Activated T-helper 1 cell treated with Interleukin-2 at 50 U/mL for 16 hours (primary cell): ENCODE data around the gene ZNF628.

Experiments used
- DNase-seq: peaks from one replicate; pipeline ENCODE4 v3.0.0-alpha.2; 2020; ENCODE audit warnings: low read depth

ZNF628 gene

DNA sequence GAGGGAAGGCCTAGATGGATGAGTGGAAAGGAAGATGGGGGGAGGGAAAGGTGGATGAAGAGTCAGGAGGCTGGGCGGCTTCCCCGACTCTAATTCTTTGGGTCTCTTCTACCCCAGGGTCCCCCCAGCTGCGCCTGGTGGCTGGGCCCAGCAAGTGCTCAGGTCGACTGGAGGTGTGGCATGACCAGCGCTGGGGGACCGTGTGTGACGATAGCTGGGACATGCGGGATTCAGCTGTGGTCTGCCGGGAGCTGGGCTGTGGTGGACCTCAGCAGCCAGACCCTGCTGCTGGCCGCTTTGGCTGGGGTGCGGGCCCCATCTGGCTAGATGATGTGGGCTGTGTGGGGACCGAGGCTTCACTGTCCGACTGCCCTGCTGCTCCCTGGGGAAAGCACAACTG lies 21.3 kb downstream of the ZNF628 start:
- no peak for DNase-seq

DNA sequence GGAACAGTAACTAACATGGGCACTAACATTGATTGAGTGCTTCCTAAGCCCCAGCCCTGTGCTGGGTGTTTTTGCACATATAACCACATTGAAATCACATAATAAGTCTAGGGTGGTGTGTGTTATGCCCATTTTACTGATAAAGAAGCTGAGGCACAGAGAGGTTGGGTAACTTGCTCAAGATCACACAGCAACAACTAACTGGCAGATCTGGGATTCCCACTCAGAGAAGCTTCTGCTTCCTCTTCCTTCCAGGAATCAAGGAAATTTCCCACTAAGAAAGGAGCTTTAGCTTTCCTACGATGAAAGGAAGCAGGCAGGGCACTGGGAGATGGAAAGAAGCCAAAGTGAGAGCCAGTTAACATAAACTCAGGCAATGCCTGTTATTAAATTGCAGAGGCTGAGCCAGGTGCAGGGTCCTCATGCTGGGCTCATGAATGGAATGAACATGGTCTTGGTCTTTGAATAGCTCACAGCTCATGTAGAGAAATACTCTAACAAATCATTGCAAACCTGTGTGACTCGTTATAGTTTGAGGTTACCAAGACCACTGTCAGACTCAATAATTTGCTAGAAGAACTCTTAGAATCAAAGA lies 21.9 kb downstream of the ZNF628 start:
- DNase-seq: no peak

DNA sequence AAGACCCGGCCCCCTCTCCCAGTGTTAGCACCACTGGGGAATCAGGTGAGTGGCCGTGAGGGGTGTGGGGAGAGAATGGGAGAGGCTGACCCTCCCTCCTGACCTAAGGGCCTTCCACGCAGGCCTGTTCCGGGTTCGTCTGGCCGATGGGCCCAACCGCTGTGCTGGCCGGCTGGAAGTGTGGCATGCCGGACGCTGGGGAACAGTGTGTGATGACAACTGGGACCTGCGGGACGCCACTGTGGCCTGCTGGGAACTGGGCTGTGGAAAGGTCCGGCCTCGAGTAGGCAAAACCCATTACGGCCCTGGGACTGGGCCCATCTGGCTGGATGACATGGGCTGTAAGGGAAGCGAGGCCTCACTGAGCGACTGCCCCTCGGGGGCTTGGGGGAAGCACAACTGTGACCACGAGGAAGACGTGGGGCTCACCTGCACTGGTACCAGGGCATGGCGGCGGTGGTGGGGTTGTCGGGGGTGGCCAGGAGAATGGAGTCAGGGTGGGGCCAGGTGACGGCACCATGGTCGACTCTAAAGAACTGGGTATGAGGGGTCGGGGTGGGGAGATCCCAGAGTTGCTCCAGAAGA lies 24.0 kb downstream of the ZNF628 start:
- DNase-seq: no peak

DNA sequence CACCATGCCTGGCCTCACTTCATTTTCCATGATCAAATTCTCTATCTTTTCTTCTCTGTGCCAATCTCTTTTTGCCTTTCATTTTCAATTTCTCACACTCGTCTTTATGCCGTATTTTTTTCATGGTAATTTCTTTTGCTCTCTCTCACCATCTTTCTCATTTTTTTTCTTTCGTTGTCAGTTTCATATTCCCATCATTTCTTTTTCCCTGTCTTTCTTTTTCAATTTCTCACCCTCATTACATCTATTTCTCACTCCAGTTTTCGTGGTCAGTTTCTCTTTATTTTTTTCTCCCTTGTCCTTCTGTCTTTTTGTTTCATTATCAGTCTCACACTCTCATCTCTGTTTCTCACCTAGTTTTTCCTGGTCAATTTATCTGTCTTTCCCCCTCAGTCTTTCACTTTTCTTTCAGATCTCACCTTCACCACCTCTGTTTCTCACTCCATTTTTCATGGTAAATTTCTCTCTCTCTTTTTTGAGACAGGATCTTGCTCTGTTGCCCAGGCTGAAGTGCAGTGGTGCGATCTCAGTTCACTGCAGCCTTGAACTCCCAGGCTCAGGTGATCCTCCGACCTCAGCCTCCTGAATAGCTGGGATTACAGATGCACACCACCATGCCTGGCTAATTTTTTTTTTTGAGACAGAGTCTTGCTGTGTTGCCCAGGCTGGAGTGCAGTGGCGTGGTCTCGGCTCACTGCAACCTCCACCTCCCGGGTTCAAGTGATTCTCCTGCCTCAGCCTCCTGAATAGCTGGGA lies 26.0 kb downstream of the ZNF628 start:
- no peak for DNase-seq

DNA sequence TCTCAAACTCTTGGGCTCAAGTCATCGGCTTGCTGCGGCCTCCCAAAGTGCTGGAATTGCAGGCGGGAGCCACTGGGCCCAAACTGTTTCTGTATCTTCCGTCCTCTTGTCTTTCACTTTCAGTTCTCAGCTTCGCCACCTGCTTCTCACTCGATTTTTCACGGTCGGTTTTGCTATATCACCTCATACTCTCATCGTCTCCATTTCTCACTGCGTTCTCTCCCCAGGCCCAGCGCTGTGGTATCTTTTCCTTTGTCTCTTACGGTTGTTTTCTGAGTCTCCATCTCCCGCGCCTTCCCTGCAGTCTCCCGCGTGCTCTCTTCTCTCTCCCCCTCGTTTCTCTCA lies 26.7 kb downstream of the ZNF628 start:
- DNase-seq: no peak

DNA sequence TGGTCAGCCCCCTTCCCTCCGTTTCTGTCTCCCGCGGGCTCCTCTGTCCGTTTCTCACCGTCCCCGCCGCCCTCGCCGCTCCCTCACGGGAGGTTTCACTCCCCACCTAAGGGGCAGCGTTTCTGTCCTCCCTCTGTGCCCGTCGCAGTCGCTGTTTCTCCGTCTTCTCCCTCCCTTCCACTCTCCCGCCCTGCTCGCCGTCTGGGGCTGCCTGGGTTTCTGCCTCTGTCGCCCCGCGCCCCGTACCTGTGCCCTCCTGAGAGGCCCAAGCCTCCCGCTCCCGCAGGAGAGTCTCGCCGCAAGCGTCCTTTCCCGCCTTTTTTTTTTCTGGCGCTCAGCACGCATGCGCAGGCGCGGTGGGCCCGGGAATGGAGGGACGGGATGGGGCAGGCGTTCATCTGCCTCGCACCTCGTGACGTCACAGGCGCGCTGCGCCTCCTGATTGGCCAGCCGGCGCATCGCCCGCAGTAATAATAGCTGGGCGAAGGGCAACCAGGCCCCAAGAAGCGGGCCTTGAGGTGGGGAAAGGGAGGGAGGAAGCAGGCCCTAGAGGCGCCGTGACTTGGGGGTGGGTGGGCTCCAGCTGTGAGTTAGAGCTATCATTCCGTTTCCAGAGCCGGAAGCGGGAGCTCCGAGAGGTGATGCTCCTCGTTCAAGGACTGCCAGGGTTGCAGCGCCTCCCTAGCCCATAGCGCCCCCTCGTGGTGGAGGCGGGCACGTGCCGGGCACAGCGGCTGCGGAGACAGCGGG lies 27.3 kb downstream of the ZNF628 start:
- peak; percentile 86 for DNase-seq

DNA sequence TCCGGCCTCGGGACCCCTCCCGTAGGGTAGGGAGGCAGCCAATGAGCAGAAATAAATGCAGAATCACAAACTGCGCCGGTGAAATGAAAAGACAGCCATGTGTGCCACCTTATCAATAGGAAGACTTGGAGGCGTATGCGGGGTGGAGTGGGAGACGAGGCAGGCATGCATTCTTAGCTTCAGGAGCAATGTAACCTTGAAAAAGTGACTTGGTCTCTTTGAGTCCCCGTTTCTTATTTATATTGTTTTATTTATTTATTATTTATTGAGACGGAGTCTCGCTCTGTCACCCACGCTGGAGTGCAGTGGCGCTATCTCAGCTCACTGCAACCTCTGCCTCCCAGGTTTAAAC lies 27.8 kb downstream of the ZNF628 start:
- DNase-seq: no peak

DNA sequence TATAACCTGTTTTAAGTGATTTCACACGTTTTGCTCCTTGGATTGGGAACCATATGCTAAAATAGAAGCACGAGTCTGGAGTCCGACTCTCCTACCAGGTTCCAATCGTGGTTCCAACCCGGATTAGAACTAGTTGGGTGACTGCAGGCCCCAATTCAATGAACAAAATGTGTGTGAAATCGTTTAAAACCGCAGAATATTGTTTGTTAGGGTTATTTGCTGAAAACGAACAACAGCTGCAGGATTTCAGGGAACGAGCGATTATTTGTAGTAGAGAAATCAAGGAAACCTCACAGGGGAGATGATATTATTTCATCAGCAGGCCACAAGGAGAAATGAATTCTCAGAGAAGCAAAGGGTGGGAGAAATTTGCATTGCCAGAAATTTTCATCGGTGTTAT lies 28.6 kb downstream of the ZNF628 start:
- no peak for DNase-seq

DNA sequence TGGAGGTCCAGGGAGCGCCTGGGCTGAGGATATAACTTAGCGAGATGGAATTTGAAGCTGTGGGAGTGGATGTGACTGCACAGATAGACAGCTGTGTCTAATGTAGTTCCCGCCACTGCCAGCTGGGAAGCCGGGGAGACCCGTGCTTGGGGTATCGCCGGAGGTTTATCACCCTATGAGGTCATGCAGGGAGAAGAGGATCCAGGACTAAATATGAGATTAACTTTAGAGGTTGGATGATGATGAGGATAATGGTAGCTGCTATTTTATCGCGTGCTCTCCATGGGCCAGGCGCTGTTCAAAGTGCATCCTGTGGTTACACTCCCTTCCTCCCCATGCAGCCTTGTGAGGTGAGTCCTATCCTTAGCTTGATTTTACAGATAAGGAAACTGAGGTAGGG lies 31.7 kb downstream of the ZNF628 start:
- no peak for DNase-seq

DNA sequence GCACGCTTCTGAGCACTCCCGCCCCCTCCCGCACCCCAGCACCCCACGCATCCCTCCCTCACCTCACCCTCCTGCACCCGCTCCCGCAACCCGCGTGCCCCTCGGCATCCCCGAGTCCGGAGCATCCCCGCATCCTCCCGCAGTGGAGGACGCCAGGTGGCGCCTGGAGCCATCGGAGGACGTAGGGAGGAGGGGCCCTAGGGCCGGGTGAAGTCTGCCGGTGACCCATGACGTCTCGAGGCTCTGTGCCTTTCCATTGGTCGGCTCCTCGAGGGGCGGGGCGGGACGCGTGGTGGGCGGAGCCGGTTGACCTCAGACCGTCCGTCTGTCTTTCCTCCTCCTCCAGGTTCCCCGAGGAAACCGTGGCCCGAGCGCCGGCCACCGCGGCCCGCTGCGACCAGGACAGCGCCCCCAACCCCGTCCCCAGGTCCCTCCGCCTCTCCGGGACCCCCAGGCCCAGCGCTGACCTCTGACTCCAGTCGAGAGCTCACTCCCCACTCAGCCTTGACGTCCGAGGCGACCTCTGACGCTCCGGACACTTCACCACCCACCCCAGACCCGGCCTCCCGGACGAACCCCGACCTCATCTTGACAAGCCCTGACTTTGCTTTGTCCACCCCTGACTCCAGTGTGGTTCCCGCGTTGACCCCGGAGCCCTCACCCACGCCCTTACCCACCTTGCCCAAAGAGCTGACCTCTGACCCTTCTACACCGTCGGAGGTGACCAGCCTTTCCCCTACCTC lies 40.6 kb downstream of the ZNF628 start:
- DNase-seq: peak; percentile 83

DNA sequence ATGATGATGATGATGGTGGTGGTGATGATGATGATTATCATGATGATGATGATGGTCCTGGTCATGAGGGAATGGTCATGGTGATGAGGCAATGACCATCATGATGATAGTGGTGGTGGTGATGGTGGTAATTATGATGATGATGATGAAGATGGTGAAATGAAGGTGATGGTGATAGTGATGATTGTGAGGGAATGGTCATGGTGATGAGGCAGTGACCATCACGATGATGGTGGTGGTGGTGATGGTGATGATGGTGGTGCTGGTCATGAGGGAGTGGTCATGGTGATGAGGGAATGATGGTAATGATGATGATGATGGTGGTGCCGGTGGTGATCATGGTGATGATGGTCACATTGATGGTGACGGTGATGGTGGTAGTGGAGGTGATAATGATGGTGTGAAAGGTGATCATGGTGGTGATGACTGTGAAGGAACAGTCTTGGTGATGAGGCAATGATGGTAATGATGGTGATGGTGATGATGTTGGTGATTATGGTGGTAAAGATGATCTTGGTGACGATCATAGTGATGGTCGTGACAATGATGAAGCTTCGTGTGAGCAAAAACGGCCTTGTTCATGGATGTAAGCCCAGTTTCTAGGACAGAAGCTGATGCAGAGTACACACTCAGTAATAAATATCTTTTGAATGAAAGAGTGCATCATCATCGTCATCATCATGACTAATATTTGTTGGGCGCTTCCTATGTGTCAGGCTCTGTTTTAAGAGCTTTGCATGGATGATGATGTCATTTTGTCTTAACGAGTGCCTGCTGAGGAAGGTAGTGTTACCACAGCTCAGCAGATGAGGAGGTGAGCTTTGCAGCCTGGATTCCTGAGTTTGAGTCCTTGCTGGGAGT lies 43.3 kb downstream of the ZNF628 start:
- no peak for DNase-seq

DNA sequence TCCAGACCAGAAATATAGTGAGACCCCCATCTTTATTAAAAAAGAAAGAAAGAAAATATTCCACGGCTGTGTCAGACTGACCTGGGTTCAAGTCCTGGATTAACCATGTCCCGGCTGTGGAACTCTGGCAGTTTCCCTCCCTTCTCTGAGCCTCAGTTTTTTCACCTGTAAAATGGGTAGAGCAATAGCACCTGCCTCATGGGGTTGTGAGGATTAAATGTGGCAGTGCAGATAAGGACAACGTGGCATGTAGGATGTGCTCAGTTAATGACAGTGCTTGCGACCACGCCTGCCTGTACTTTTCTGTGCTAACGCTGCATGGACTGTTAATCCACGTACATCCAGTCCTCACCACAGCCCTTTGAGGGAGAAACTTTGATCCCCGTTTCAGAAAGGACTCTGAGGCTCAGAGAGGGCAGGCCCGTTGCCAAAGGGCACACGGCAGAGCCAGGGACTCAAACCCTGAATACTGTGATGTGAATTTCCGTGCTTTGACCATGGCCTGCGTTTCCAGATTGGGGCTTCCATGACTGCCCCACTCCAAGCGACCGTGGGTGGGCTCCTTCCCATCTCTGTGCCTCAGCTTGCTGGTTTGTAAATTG lies 44.4 kb downstream of the ZNF628 start:
- DNase-seq: no peak

DNA sequence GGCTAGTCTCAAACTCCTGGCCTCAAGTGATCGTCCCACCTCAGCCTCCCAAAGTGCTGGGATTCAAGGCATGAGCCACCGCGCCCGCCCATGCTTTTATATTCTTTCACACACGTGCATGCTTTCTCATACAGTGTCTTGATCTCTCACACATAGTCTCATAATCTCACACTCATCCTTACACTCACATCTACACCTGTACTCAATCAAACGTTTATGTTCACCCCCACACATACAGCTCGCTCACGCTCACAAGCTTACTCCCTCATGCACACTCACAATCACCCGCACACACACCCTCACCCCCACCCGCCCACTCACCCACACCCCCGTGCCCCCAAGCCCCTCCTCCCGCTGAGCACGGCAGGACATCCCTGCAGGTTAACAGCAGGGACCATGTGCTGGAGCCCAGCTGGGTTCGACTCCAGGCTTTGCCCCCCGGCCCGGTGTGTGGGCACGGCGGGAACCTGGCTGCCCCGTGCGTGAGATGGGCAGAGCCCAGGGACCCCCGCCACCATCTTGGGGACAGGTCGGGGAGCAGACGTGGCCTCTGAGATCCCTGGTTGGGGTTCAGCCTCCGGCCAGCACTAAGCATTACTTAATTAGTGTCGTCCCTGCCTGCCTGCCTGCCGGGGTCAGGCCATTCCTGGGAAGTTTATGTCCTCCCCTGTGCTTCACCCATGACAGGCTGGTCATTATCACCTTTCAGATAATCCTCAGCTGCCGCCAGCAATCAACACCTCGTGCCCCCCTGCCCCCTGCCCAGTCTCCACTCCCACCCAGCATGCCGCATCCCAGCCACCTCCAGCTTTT lies 49.1 kb downstream of the ZNF628 start:
- DNase-seq: no peak

DNA sequence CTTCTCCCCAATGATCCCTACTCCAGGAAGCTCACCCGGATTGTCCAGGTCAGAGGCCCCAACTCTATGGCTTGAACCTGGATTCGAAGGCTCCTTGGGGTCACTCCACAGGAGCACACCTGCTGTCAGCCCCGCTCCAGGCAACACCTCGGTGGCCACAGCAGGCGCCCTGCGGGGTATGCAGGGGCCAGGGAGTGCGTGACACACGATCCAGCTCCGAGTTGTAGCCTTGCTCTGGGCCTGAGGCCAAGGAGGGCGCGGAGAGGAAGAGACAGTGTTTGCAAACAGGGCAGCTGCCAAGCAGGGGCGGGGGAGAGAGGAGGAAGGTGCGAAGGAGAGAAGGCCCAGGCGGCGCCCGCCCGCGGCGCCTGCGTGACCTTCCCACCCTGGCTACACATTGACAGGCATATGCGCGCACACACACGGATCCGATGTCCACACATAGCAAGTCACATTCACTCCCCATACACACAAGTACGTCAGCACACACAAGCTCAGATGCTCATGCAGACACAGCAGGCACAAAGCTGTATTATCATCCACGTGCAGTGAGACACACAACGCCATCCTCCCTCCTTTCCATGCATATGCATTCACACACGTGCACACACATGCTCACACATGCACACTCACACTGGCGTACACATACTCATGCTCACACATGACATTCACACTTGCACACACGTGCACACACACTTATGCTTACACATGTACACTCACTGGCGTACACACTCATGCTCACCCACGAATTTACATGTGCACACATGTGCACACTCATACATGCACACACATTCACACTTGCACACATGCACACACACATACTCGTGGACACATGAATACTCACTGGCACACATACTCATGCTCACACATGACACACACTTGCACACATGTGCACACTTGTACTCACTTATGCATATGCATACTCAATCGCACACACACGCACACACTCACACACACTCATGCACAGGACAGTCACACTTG lies 50.1 kb downstream of the ZNF628 start:
- DNase-seq: no peak

DNA sequence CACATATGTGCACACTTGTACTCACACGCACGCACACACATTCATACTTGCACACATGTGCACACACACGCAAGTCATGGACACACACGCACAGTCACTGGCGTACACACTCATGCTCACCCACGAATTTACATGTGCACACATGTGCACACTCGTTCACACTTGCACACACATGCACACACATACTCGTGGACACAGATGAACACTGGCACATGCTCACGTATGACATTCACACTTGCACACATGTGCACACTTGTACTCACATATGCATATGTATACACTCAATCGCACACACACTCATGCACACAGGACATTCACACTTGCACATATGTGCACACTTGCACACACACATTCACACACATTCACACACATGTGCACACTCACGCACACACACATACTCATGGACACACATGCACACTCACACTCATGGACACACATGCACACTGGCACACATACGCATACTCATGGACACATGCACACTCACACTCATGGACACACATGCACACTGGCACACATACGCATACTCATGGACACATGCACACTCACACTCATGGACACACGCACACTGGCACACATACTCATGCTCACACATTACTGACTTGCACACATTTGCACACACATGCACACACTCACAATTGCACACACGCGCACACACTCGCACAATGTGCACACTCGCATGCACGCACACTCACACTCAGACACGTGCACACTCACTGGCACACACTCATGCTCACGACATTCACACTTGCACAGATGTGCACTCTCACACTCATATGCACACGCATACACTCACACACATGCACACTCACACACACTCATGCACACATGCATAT lies 51.0 kb downstream of the ZNF628 start:
- no peak for DNase-seq

DNA sequence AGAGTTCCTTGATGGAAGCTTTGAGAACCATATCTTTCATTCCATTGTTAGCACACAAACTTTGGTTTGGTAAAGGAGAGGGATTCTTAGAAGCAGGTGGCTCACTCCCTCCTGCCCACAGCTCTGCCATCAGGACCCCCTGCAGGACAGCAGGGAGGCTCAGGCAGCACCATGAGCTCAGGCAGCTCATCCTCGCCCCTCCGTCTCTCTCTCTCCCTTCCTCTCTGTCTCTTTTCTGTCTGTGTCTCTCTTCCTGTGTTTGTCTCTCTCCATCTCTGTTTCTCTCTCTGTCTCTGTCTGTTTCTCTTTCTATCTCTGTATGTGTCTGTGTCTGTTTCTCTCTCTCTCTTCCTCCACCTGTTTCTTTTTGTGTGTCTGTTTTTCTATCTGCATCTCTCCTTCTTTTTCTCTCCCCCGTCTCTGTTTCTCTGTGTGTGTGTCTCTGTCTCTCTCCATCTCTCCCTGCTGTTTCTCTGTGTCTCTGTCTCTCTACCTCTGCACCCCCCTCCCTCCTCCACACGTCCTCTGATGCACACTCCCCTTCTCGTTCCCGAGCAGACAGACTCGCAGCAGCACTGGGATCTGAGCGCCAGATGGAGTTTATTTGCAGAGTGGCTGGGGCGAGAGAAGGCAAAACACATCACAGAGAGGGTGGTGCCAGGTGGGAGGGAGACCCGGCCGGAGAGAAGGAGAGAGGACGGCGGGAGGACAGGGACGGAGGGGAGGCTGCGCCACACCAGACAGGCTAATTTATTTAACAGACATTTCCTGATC lies 51.8 kb downstream of the ZNF628 start:
- DNase-seq: no peak

DNA sequence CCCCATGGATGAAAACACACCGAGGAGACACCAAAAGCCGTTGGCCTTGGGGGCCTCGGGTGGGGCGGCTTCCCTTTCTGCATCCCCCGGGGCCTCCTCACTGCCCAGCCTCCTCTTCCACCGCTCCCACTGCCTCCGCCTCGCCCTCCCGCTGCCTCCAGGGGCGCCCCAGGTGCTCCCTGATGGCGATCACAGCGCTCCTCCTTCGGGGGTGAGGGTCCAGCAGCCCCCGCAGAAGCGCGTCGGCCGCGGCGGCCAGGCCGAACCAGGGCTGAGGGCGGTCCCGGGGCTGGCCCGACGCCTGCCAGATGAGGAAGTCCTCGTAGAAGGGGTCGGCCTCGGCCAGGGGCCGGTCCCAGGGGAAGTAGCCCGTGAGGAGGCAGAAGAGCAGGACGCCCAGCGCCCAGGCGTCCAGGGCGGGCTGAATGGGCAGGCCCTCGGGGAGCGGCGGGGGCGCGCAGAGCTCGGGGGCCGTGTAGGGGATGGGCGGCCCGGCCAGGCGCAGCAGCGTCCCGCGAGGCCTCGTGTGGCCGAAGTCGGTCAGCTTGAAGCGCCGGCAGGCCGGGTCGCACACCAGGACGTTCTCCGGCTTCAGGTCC lies 53.3 kb downstream of the ZNF628 start:
- DNase-seq: no peak
